ENCODE results near the gene TCEAL3. TPM values are rescaled to one million over a fixed set of nuclear protein-coding genes. Genes with fewer than 3 reads are reported as not detected.

The TCEAL3 gene
- total and polyA plus RNA-seq, 9 of the 15 experiments (the other 6 are each of a cell fraction or from before 2014, with no cell fraction given) = not detected

- TF ChIP-seq PRPF4 (IDR thresholded peaks at IDR 0.05; ENCODE audit: insufficient read depth, low read depth, low read length, poor library complexity, severe bottlenecking) = no peak
- no peak for TF ChIP-seq ZNF57 (CRISPR knock-in tag; IDR thresholded peaks at IDR 0.05)
- no peak for TF ChIP-seq HNRNPLL (IDR thresholded peaks at IDR 0.05; ENCODE audit: low read depth, low read length, poor library complexity, severe bottlenecking)
- TF ChIP-seq NR2C1 (IDR thresholded peaks at IDR 0.05) = no peak
- TF ChIP-seq NR2C1 (tag; IDR thresholded peaks at IDR 0.05) = no peak
- no peak for TF ChIP-seq SOX6 (IDR thresholded peaks at IDR 0.05)
- TF ChIP-seq TCF15 (CRISPR knock-in tag; IDR thresholded peaks at IDR 0.05) = no peak
- TF ChIP-seq ILF3 (IDR thresholded peaks at IDR 0.05; ENCODE audit: borderline replicate concordance) = no peak
- no peak for TF ChIP-seq PCBP1 (IDR thresholded peaks at IDR 0.05; ENCODE audit: low read depth, low read length, poor library complexity, severe bottlenecking)
- peak; percentile 9; the same call in 1 of the 2 replicates for TF ChIP-seq REST (IDR thresholded peaks at IDR 0.05; ENCODE audit: borderline replicate concordance)
- TF ChIP-seq REST (CRISPR knock-in tag; IDR thresholded peaks at IDR 0.05; ENCODE audit: low read depth) = no peak
- TF ChIP-seq MTF1 (CRISPR knock-in tag; IDR thresholded peaks at IDR 0.05; ENCODE audit: borderline replicate concordance) = no peak
- no peak for TF ChIP-seq FOSL1 (tag; conservative IDR thresholded peaks at IDR 0.05)
- TF ChIP-seq MYNN (IDR thresholded peaks at IDR 0.05) = no peak
- TF ChIP-seq MYNN (CRISPR knock-in tag; IDR thresholded peaks at IDR 0.05) = no peak
Measured at GRCh38 chrX:103628386-103629317, 20.9 kb downstream of the TCEAL3 start, which contains the start of gene TCEAL1 (continued).
